ENCODE data around the gene SYT7.
A peak's percentile ranks its signal among the peaks of the same experiment; 100 is the strongest.
"Not testable (repeated sequence)": the region's sequence is repeated elsewhere in the genome, so short reads cannot be mapped to it uniquely, and the experiment has no call there.

The SYT7 gene

GRCh38 chr11:61497473-61497872 is 83.4 kb downstream of the SYT7 start:
- no peak for DNase-seq (ENCODE audit: low read depth)

DNA sequence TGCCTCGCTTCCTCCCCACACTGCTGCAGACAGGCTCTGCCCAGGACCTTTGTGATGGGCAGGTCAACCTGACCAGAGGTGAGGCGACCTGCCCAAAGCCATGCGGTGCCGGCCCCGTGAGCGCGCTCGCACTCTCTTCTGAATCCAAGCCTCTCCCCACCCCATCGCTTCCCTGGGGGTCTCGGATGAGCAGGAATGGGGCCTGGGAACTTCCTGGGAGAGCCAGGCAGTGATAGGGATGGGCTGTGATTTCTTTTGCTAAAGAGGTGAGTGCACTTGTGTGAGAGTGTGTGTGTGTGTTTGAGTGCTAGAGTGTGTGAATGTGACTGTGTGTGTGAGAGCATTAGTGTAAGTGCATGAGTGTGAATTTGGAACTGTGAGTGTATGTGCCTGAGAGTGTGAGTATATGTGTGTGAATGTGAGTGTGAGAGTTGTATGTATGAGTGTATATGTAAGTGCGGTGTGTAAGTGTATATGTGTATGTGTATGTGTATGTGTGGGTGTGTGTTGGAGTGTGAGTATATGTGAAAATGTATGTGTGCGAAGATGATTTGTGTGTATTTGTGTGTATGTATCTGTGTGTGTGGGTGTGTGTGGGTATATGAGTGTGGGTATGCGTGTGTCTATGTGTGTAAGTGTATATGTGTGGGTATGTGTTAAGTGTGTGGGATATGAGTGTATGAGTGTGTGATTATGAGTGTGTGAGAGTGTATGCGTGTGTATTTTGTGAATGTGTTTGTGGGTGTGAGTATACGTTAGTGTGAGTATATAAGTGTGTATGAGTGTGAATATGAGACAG is 84.1 kb downstream of the SYT7 start:
- DNase-seq (ENCODE audit: low read depth) = no peak

DNA sequence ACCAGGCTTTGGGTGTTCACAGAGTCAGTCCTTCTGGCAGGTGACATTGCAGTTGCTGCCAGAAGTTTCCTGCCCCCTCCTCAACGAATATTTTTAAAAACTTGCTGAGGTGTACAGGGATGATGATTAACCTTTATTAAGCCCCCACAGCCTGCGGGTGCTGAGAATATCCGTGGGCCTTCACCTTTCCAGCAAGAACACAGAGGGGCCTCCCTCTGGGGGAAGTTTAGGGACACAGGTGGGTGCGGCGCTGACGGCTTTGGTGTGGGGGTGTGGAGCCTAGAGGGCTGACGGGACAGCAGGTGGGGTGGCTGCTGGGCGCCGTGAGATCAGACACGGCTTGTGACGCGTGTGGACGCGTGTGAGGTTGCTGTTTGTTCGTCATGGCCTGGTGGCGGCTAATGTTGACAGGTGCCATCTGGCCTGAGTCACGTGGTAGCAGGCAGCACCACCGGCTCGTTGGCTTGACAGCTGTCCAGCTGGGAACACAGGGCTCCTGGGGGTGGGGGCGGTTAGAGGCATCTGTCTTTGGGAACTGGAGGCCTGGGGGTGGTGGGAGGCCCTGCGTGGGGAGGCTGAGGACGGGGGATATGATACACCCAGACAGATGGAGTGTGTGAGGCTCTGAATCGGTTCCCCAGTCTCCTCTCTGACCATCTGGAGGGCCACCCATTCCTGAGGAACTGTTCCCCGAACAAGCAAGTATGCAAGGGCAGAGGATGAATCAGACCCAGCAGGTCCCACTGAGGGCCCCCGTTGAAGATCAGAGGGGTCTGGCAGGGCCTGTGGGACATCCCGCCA is 84.9 kb downstream of the SYT7 start:
- DNase-seq (ENCODE audit: low read depth) = no peak

DNA sequence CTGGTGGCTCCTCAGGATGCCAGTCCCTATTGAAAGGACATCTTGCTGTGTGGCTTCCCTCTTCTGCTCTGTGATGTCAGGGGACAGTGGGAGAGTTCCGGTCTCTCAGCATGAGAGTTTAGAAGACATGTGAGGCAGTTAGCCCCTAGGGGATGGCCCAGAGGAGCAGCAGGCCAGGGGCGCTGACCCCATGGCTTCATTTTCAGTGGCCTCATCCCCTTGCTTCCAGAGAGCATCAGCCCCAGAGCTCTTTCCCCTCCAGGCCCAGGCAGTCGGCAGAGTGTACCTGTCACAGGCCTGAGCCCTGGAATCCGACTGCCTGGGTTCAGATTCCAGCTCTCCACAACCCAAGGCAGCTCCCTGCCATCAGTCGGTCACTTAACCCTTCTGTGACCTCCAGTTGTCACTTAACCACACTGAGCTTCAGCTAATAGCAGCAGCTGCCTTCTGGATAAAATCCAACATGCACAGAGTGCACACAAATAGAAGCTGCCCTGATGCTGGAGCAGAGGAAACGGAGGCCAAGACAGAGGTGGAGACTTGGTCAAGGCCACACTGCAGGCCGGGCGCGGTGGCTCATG is 86.4 kb downstream of the SYT7 start:
- DNase-seq (ENCODE audit: low read depth) = no peak

GRCh38 chr11:61491736-61492395 is 89.0 kb downstream of the SYT7 start:
- DNase-seq (ENCODE audit: low read depth) = no peak

- DNase-seq (ENCODE audit: low read depth) = peak; percentile 27
These were observed 90.8 kb downstream of the SYT7 start for GRCh38 chr11:61489833-61490721.

DNA sequence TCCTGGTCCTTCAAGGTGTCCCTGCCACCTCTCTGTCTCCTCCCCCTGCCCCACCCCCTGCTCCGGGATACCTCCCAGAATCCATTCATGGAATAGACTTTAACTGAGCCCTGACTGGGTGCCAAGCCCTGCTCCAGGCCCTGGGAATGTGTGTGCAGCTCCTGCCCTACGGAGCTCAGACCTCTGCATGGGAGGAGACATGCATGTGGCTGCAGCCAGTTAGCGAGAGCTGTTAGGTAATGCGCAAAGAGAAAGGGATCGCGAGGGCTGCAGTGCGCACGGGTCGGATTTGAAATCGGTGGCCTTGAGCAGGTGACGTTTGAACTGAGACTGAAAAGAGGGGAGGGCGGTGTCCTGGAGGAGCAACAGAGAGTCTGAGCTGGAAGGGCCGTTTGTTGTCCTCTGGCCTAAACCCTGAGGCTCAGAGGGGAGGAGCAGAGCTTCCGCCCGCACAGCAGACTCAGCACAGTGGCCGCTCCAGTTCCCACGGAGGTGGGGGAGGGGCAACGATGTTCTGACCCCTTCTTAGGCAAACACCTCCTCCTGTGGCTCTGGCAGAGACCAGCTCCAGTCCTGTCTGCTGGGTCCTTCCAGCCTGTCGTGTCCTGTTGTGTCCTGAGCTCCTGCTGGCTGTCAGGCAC is 92.1 kb downstream of the SYT7 start:
- no peak for DNase-seq (ENCODE audit: low read depth)

DNA sequence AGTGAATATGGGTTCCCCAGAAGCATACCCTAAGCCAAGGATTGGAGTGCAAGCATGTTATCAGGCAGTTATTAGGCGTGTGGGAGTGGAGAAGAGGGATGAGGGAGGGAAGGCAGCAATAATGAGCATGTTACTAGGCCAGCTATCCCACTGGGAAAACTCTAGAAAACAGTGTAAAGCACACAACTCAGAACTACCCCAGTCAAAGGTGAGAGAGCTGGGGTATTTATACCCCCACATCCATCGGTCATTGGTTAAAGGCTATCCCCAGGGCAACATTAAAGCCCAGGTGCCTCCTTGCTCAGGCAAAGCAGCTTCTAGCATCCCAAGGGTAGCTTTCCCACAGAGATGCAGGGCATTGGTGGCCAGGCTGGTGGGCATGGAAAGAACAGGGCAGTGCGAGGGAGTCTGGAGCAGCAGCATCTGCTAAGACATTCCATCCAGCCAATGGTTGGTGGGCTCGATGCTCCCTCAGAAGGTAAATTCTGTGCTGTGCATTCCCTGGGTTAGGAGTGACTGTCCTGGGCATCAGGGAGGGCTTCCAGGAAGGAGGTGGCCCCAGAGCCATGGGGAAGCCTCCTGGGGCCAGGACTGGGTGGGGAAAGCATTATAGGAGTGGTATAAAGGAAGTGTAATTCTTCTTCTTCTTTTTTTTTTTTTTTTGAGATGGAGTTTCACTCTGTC is 93.4 kb downstream of the SYT7 start:
- DNase-seq (ENCODE audit: low read depth) = no peak

DNA sequence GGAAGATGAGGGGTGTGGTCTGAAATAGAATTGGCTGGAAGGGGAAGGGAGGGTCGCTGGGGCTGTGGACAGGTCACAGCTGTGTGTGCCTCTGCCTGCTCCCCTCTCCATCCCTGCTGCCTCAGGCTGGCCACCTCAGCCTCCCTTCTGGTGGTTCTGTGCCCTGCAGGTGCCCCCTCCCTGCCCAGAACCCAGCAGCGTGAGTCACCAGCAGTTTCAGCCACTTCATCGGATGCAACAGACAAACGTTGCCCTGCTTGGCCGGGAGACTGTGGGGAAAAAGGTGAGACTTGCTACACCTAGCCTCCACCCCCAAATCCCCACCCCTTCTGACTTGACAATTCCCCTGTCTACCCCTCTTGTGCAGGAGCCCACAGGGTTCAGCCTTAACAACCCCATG is 94.1 kb downstream of the SYT7 start:
- no peak for DNase-seq (ENCODE audit: low read depth)

DNA sequence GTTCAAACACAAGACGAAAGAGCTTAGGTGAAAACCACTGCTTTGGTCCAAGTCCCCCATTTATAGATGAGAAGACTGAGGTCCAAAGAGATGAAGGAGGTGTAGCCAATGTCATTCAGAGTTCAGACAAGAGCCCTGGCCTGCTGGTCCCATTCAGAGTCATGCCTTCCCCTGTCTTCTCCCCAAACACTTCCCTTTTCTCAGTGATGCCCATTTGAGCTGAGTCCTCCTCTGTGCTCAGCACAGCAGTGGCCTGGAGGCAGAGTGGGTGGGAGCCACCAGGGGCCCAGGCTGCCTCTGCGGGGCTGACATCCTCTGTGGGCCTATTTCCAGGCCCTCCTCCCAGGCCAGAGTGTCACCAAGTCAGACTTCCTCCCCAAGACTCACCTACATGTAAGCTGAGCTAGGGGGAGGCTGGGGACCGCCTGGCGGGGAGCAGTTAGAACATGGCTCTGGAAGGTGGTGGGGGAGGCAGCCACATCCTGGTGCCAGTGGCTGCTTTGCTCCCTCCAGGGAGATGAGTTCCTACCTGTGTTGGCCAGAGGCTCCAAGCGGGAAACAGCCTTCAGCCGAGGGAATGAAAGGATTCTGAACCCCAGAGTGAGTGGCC is 94.8 kb downstream of the SYT7 start:
- no peak for DNase-seq (ENCODE audit: low read depth)

- no peak for DNase-seq (ENCODE audit: low read depth)
These were observed 95.8 kb downstream of the SYT7 start for GRCh38 chr11:61485080-61485479.

DNA sequence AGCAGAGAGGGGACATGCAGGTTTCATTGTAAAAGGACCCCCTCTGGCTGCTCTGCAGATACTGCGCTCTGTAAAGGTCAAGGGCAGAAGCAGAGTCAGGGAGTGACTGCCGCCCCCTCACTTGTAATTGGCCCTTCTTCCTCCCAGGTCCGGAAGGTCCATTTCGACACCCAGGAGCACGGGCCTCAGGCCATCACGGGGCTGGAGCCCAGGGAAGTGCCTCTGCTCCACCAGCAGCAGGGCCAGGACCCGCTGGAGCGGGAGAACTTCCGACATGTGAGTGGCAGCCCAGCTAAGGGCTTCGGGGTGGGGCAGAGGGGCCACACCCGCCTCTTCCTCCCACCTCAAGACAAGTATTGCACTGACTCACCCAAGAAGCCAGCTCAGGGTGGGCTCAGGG is 96.3 kb downstream of the SYT7 start:
- DNase-seq (ENCODE audit: low read depth) = no peak

DNA sequence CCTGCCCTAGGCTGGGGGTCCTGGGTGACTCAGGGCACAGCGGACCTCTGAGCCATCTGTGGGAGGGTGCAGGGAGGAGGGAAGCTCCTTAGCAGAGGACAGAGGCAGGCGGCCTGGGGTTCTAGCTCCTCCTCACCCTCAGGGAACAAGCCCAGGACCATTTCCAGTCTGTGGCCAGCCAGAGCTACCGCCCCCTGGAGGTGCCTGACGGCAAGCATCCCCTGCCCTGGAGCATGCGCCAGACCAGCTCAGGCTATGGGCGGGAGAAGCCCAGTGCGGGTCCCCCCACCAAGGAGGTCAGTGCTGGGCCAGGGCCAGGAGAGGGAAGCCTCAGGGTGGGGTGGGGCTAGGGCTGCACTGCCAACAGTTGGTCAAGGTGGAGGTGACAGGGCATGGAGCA is 98.4 kb downstream of the SYT7 start:
- DNase-seq (ENCODE audit: low read depth) = no peak

GRCh38 chr11:61481806-61482205 is 99.1 kb downstream of the SYT7 start:
- no peak for DNase-seq (ENCODE audit: low read depth)

GRCh38 chr11:61480994-61481335 is 99.9 kb downstream of the SYT7 start:
- DNase-seq (ENCODE audit: low read depth) = no peak

DNA sequence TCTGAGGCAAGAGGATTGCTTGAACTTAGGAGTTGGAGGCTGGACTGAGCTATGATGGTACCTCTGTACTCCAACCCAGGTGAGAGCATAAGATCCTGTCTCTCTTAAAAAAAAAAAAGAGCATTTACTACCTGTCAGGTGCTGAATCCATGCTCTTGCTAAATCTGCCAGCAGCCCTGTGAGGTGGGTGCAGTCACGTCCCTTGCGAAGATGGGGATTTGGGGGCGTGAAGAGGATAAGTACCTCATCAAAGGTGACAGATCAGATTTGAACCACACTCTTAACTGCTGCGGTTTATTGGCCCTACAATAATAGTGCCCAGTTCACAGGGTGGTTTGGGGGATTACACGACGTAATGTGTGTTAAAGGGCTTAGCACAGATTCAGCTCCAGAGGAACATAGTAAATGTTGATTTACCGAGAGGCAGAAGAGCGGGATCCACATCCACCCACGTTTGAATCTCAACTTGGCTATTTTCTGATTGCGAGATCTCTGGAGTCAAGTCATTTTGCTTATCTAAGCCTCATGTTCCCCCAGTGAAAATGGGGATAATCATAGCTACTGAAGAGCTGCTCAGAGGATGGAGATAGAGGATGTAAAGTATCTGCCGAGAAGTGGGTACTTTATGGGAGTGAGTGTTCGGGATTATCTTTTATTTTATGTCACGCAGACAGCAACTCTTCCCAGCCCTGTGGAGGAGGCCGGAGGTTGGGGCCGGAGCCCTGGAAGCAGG is 100.4 kb downstream of the SYT7 start:
- DNase-seq (ENCODE audit: low read depth) = no peak

DNA sequence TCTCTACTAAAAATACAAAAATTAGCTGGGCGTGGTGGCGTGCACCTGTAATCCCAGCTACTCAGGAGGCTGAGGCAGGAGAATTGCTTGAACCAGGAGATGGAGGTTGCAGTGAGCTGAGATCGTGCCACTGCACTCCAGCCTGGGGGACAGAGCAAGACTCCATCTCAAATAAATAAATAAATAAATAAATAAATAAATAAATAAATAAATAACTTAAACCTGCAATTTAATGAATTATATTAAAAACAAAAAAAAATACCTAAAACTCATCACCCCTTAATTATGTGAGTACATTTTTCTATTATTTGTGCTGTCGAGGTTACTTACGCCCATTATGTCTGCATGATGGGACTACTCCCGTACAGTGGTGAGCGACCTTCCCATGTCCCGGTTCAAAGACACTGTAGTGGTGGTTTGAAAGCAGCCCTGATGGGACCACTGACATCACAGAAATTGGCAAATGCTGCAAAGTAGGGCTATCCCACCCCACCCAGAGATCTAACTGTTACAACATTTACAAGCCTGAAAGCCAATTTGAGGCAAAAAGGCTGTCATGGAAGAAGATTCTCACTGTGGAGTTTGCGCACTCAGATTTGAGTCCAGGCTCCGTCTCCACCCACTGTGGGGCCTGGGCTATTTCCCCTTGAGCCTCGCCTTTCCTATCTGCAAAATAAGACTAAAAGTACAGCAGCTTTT is 101.4 kb downstream of the SYT7 start:
- not testable (repeated sequence) for DNase-seq (ENCODE audit: low read depth)

GRCh38 chr11:61477727-61478148 is 103.1 kb downstream of the SYT7 start:
- DNase-seq (ENCODE audit: low read depth) = no peak

DNA sequence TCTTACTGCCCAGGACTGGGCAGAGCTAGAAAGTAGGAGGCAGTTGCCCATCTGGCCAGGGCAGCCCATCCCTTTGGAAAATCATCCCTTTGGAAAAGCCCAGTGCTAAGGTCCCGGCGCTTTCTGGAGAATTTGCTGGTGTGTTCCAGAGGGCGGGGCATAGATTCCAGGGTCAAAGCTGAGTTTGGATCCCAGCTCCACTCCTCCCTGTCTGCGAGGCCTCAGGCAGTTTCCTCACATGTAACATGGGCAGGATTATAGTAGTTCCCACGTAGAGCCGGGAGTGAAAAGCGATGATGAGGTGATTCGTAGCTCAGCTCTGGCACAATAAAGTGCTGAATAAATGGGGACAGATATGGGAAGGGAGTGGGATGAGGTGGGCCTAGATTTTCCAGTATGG is 103.8 kb downstream of the SYT7 start:
- no peak for DNase-seq (ENCODE audit: low read depth)
